ENCODE results near the gene RELB.

DNA sequence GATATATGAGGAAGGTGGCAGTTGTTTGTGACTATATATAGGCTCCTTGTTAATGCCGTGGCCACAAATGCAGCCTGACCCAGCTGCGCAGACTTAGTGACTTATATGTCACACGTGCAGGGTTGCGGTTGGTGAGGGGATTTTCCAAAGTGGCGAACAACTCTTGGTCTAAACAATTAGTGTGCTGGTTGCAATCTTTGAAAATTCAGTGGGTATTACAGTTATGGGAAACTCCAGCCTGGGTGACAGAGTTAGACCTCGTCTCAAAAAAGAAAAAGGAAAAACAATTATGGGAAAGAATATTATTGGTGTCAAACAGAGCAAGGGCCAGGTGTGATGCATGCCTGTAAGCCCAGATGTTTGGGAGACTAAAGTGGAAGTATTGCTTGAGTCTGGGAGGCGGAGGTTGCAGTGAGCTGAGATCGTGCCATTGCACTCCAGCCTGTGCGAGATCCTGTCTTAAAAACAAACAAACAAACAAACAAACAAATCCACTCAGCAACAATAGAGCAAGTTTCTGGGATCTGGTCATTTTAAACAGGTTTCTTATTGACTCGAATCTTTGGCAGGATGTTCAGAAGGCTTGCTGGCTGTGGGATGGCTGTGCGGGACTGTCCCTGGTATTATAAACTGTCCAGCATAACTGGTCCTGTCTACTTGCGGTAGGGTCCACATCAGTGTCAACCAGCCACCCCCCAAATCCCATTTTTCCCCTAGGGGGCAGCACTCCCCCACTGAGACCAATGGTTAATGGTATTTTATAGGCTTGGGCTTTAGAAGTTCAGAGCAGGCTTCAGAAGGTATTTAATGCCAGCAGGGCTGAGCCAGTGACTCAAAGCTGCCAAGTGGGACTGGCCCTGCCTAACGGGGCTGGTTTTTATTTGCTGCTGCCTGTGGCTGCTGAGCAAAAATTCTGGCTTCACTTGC, 15.4 kb downstream of the RELB start:
- TF ChIP-seq, protein P1, sequence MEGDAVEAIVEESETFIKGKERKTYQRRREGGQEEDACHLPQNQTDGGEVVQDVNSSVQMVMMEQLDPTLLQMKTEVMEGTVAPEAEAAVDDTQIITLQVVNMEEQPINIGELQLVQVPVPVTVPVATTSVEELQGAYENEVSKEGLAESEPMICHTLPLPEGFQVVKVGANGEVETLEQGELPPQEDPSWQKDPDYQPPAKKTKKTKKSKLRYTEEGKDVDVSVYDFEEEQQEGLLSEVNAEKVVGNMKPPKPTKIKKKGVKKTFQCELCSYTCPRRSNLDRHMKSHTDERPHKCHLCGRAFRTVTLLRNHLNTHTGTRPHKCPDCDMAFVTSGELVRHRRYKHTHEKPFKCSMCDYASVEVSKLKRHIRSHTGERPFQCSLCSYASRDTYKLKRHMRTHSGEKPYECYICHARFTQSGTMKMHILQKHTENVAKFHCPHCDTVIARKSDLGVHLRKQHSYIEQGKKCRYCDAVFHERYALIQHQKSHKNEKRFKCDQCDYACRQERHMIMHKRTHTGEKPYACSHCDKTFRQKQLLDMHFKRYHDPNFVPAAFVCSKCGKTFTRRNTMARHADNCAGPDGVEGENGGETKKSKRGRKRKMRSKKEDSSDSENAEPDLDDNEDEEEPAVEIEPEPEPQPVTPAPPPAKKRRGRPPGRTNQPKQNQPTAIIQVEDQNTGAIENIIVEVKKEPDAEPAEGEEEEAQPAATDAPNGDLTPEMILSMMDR (IDR thresholded peaks at IDR 0.05; ENCODE audit: borderline replicate concordance, extremely low read depth, low read length, poor library complexity, severe bottlenecking): peak; percentile 78
- no peak for TF ChIP-seq EZH2 (IDR thresholded peaks at IDR 0.05; ENCODE audit: borderline replicate concordance, low read depth, low read length, severe bottlenecking)
